Spleen (tissue), 11 donors: Measurements from ENCODE around the gene CMIP. TPM values are rescaled to one million over a fixed set of nuclear protein-coding genes. Genes with fewer than 3 reads are reported as not detected.

Source experiments
- DNase-seq: peaks from one replicate; pipeline ENCODE4 v3.0.0-alpha.2; 2020
- H3K27ac ChIP-seq, 8 donors: fragments of 200-600 bp; sonication (generic) in 7 of 8; 1 replicate in 4 of 8; 2 replicates in 4 of 8; pipeline versions ENCODE4 v1.5.0 to v1.8.0; 2016 to 2021; ENCODE audit warnings: inconsistent platforms in 4 of 8, mild to moderate bottlenecking in 4 of 8, moderate library complexity in 1 of 8
- H3K27me3 ChIP-seq, 7 donors: fragments of 200-600 bp; sonication (generic) in 6 of 7; replicated peaks in 1 of 7; 1 replicate in 4 of 7; 2 replicates in 3 of 7; pipeline versions ENCODE4 v1.5.0 to v1.8.0; 2016 to 2021; ENCODE audit warnings: inconsistent platforms in 3 of 7, mild to moderate bottlenecking in 1 of 7
- H3K36me3 ChIP-seq, 6 donors: fragments of 200-600 bp; sonication (generic) in 5 of 6; 1 replicate in 4 of 6; 2 replicates in 2 of 6; pipeline versions ENCODE4 v1.5.0 to v1.8.0; 2016 to 2021; ENCODE audit warnings: inconsistent platforms in 2 of 6
- H3K4me1 ChIP-seq, 6 donors: fragments of 200-600 bp; sonication (generic) in 5 of 6; 1 replicate in 3 of 6; 2 replicates in 3 of 6; pipeline versions ENCODE4 v1.5.0 to v1.8.0; 2016 to 2021; ENCODE audit warnings: inconsistent platforms in 3 of 6
- H3K4me3 ChIP-seq, 8 donors: fragments of 200-600 bp; sonication (generic) in 7 of 8; 1 replicate in 4 of 8; 2 replicates in 4 of 8; pipeline versions ENCODE4 v1.5.0 to v1.8.0; 2016 to 2021; ENCODE audit warnings: inconsistent platforms in 4 of 8, mild to moderate bottlenecking in 4 of 8, moderate library complexity in 2 of 8
- H3K9me3 ChIP-seq, 8 donors: fragments of 200-600 bp; sonication (generic) in 7 of 8; 1 replicate in 4 of 8; 2 replicates in 4 of 8; pipeline versions ENCODE4 v1.5.0 to v1.8.0; 2016 to 2021; ENCODE audit warnings: inconsistent platforms in 4 of 8
- CTCF ChIP-seq, 11 experiments: fragments of 200-600 bp in 7 of 11; fragments of 450-650 bp in 4 of 11; sonication (generic) in 4 of 11; IDR thresholded peaks in 8 of 11; conservative IDR thresholded peaks in 3 of 11; 1 replicate in 7 of 11; 2 replicates in 4 of 11; pipeline versions ENCODE4 v1.4.0 to v1.8.0; 2016 to 2021; ENCODE audit warnings: antibody characterized with exemption in 11 of 11, inconsistent platforms in 4 of 11, mild to moderate bottlenecking in 1 of 11
- POLR2A ChIP-seq, 3 donors: fragments of 450-650 bp; IDR thresholded peaks; one replicate each; pipeline ENCODE4 v1.5.1; 2017; ENCODE audit warnings: antibody characterized with exemption in 3 of 3, mild to moderate bottlenecking in 1 of 3
- POLR2AphosphoS5 ChIP-seq, 3 donors: sonication (generic); formaldehyde crosslinking; IDR thresholded peaks; one replicate each; pipeline ENCODE4 v1.5.1; 2017; ENCODE audit warnings: antibody characterized with exemption in 3 of 3
- WGBS, 5 donors: extraction: QIAGEN DNeasy Blood & Tissue Kit in 3 of 5; methylation state at CpG; one replicate each; pipeline versions ENCODE4 v1.1.5 to v1.1.7; 2013 to 2018; 5-methylcytosine and 5-hydroxymethylcytosine counted together
- intact Hi-C: fragments of 100-400 bp; cut with DNase I; formaldehyde crosslinking; loops from one replicate; pipeline ENCODE4 v1.15.0; 2023; ENCODE audit warnings: low total_unique reads
- polyA plus RNA-seq, 3 donors: library from polyadenylated mRNA; stranded (reverse); fragments of 200-250 nt; gene quantifications; one replicate each; pipeline ENCODE4 v1.2.1, GENCODE V29; 2013
- total RNA-seq, 7 donors: library from RNA; depleted of rRNA in 3 of 7; stranded (reverse); fragments of >200 nt in 3 of 7; fragmentation: NEBNext Ultra II Directional in 4 of 7; extraction: Animal tissue kit (Norgen Biotek cat#: 25700) in 4 of 7; gene quantifications; one replicate each; pipeline versions ENCODE4 v1.1.0 to v1.2.1, GENCODE V29; 2016 to 2021
- donor health status: healthy with polysubstance abuse.
- donor health status: DM: no; HTN: no; CAD: no; lungs with moderate emphysema.
- donor health status: DM: no; HTN: no; CAD: no.
- donor health status: Bipolar disorder and iron deficiency.
- donor health status: healthy.
- donor health status: DM: no; HTN: no; CAD: no.
- donor health status: DM: yes; HTN: yes; CAD: no.

The CMIP gene
- total and polyA plus RNA-seq, 10 donors, result 6.0 to 107 (median 63.6) TPM

- peaks cover 0 to 46% (median 23%) of the 10 kb centered on the region in 6 donors for H3K4me1 ChIP-seq
- no peaks in the 10 kb centered on the region for H3K9me3 ChIP-seq
- 77 to 84% (median 81%) methylated on average over 14 of the region's 14 CpGs for WGBS, 5 donors
- peak overlapping the region in 4 of 8 donors; percentile 12 to 46 (median 32) for H3K27ac ChIP-seq
- no peaks in the 10 kb centered on the region for H3K27me3 ChIP-seq
- intact Hi-C loops, result no loop called here
- no peak for DNase-seq
- H3K36me3 ChIP-seq, result peaks cover 0 to 94% (median 73%) of the 10 kb centered on the region in 6 donors
- TF ChIP-seq CTCF (IDR thresholded peaks at IDR 0.05 in 8 of 11, conservative IDR thresholded peaks at IDR 0.05 in 3 of 11) (no peak), POLR2AphosphoS5 (IDR thresholded peaks at IDR 0.05) (no peak), POLR2A (IDR thresholded peaks at IDR 0.05) (no peak)
- H3K4me3 ChIP-seq, result no peak overlapping the region
Observed at GRCh38 chr16:81694494-81695280, 250.1 kb downstream of the CMIP start.

- Histone ChIP-seq H3K4me1 (peaks cover 0 to 46% (median 23%) of the 10 kb centered on the region in 6 donors), H3K4me3 (no peak overlapping the region), H3K27ac (peak overlapping the region in 4 of 8 donors; percentile 12 to 46 (median 32)), H3K27me3 (no peaks in the 10 kb centered on the region), H3K9me3 (no peaks in the 10 kb centered on the region), H3K36me3 (peaks cover 0 to 100% (median 81%) of the 10 kb centered on the region in 6 donors)
- TF ChIP-seq CTCF (IDR thresholded peaks at IDR 0.05 in 8 of 11, conservative IDR thresholded peaks at IDR 0.05 in 3 of 11), result no peak
- TF ChIP-seq POLR2A (IDR thresholded peaks at IDR 0.05), result no peak
- TF ChIP-seq POLR2AphosphoS5 (IDR thresholded peaks at IDR 0.05), result no peak
- DNase-seq, result no peak
- 38 to 59% (median 46%) methylated on average over 10 of the region's 10 CpGs for WGBS, 5 donors
- intact Hi-C loops, result no loop called here
Observed at GRCh38 chr16:81695321-81696165, 250.9 kb downstream of the CMIP start.

GRCh38 chr16:81696166-81696960 lies 251.8 kb downstream of the CMIP start:
- H3K36me3 ChIP-seq, result peaks cover 0 to 100% (median 86%) of the 10 kb centered on the region in 6 donors
- TF ChIP-seq POLR2A (IDR thresholded peaks at IDR 0.05) (no peak), POLR2AphosphoS5 (IDR thresholded peaks at IDR 0.05) (peak in 1 of 3 donors; percentile 11)
- 80 to 92% (median 86%) methylated on average over 21 to 22 of the region's 22 CpGs for WGBS, 5 donors
- peaks cover 0 to 46% (median 23%) of the 10 kb centered on the region in 6 donors for H3K4me1 ChIP-seq
- peak overlapping the region in 2 of 8 donors; percentile 45 to 54 for H3K27ac ChIP-seq
- intact Hi-C loops, result no loop called here
- no peak for DNase-seq
- no peaks in the 10 kb centered on the region for H3K9me3 ChIP-seq
- no peaks in the 10 kb centered on the region for H3K27me3 ChIP-seq
- no peak overlapping the region for H3K4me3 ChIP-seq

GRCh38 chr16:81696961-81697615 lies 252.5 kb downstream of the CMIP start:
- Histone ChIP-seq H3K4me1 (peaks cover 0 to 46% (median 23%) of the 10 kb centered on the region in 6 donors), H3K9me3 (no peaks in the 10 kb centered on the region), H3K27ac (peak overlapping the region in 3 of 8 donors; percentile 35 to 54 (median 51)), H3K27me3 (no peaks in the 10 kb centered on the region), H3K36me3 (peaks cover 0 to 100% (median 86%) of the 10 kb centered on the region in 6 donors), H3K4me3 (no peak overlapping the region)
- TF ChIP-seq POLR2A (IDR thresholded peaks at IDR 0.05), result no peak
- peak; percentile 15 to 74 (median 61) for TF ChIP-seq CTCF (IDR thresholded peaks at IDR 0.05 in 8 of 11, conservative IDR thresholded peaks at IDR 0.05 in 3 of 11)
- peak in 2 of 3 donors; percentile 18 to 21 for TF ChIP-seq POLR2AphosphoS5 (IDR thresholded peaks at IDR 0.05)
- DNase-seq, result no peak
- WGBS, 5 donors, result 75 to 86% (median 81%) methylated on average over 15 to 16 of the region's 16 CpGs
- intact Hi-C loops, result no loop called here
